Natural killer cell (primary cell): ENCODE measurements around the gene ZNF341. TPM values are rescaled to one million over a fixed set of nuclear protein-coding genes. Genes with fewer than 3 reads are reported as not detected.

Source experiments
- ATAC-seq, 3 donors: fragments of 150-1000 bp in 2 of 3; fragments of 200-7000 bp in 1 of 3; cut with Tn5 transposase; 1 replicate in 1 of 3; 2 replicates in 2 of 3; pipeline ENCODE4 v1.10.0; 2021; ENCODE audit warnings: mild to moderate bottlenecking in 2 of 3, moderate library complexity in 2 of 3
- DNase-seq, 2 donors: peaks; one replicate each; pipeline versions ENCODE4 v3.0.0 to v3.0.0-alpha.2; 2013 to 2021; ENCODE audit warnings: mixed read lengths in 1 of 2
- H3K27ac ChIP-seq: one replicate; pipeline ENCODE4 v1.5.1; 2013; ENCODE audit warnings: mild to moderate bottlenecking, low read length
- H3K27me3 ChIP-seq: one replicate; pipeline ENCODE4 v1.6.1; 2013; ENCODE audit warnings: low read length; ENCODE audit not compliant: control insufficient read depth, insufficient read depth
- H3K36me3 ChIP-seq: one replicate; pipeline ENCODE4 v1.6.1; 2013; ENCODE audit warnings: low read length; ENCODE audit not compliant: control insufficient read depth, insufficient read depth
- H3K4me1 ChIP-seq: one replicate; pipeline ENCODE4 v1.6.1; 2013; ENCODE audit warnings: low read length; ENCODE audit not compliant: control insufficient read depth, insufficient read depth
- H3K4me3 ChIP-seq: one replicate; pipeline ENCODE4 v1.5.1; 2013; ENCODE audit warnings: low read length
- H3K9me3 ChIP-seq: one replicate; pipeline ENCODE4 v1.6.1; 2013; ENCODE audit warnings: low read length; ENCODE audit not compliant: control insufficient read depth, insufficient read depth
- H3K27ac Mint-ChIP-seq, 2 donors: one replicate each; pipeline ENCODE4 v1.8.0; 2022; ENCODE audit warnings: mild to moderate bottlenecking in 2 of 2, mixed read lengths in 2 of 2, moderate library complexity in 1 of 2
- H3K27me3 Mint-ChIP-seq, 2 donors: one replicate each; pipeline ENCODE4 v1.8.0; 2022; ENCODE audit warnings: low read depth in 2 of 2, mixed read lengths in 2 of 2
- H3K36me3 Mint-ChIP-seq: one replicate; pipeline ENCODE4 v1.8.0; 2022; ENCODE audit warnings: mixed read lengths
- H3K4me1 Mint-ChIP-seq, 2 donors: one replicate each; pipeline ENCODE4 v1.8.0; 2022; ENCODE audit warnings: mixed read lengths in 2 of 2
- H3K4me3 Mint-ChIP-seq: one replicate; pipeline ENCODE4 v1.8.0; 2022; ENCODE audit warnings: mild to moderate bottlenecking, moderate library complexity, mixed read lengths
- H3K9me3 Mint-ChIP-seq, 2 donors: one replicate each; pipeline ENCODE4 v1.8.0; 2022; ENCODE audit warnings: mixed read lengths in 2 of 2
- CTCF ChIP-seq: fragments of 200-600 bp; IDR thresholded peaks from one replicate; pipeline ENCODE4 v1.8.0; 2022; ENCODE audit warnings: antibody characterized with exemption
- WGBS: methylation state at CpG from one replicate; pipeline ENCODE4 v1.1.7; 2013; ENCODE audit warnings: missing lambda C conversion rate; ENCODE audit not compliant: insufficient coverage; 5-methylcytosine and 5-hydroxymethylcytosine counted together
- intact Hi-C: fragments of 100-400 bp; cut with micrococcal nuclease; formaldehyde crosslinking; loops from one replicate; pipeline ENCODE4 v1.14.2; 2022
- total RNA-seq, 4 donors: library from RNA; stranded (reverse); fragments of 120-200 nt in 1 of 4; gene quantifications; one replicate each; pipeline versions ENCODE4 v1.2.3 to v1.2.4, GENCODE V29; 2013 to 2022

The ZNF341 gene
- total RNA-seq, 3 donors from 2014 or later (not counting 1 experiment from before 2014, with no cell fraction given), result 3.6 to 5.1 (median 4.3) TPM

DNA sequence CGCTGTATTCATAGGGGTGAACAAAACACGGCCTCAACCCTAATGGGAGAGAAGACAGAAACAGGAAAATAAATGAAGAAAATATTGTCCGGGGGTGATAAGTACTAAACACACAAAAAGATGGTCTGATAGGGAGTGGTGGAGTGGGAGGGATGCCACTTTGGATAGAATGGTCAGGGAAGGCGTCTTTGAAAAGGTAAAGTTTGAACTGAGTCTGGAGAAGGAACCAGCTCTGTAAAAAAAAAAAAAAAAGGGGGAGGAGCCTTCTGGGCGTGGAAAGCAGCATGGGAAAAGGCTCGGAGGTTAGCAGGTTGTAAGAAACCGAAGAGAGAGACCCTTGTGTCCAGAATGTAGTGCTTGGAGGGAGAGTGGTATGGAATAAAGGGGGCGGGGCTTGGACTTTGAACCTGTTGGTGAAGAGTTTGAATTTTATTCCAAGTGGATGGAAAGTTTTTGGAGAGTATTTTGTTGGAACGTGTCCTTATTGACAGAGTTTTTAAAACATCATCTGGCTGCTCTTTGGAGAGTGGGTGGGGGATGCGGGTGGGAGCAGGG is 81.2 kb downstream of the ZNF341 start:
- H3K4me1 ChIP-seq, result peaks cover 30% of the 10 kb centered on the region

GRCh38 chr20:33814238-33814712 is 82.5 kb downstream of the ZNF341 start:
- Histone ChIP-seq H3K4me1 (peaks cover 34% of the 10 kb centered on the region), H3K9me3 (no peaks in the 10 kb centered on the region), H3K27ac (no peak overlapping the region), H3K4me3 (no peak overlapping the region), H3K27me3 (no peaks in the 10 kb centered on the region), H3K36me3 (peaks cover 6% of the 10 kb centered on the region)
- Mint-ChIP-seq H3K27ac (peak overlapping the region; percentile 1 to 98), H3K9me3 (no peaks in the 10 kb centered on the region), H3K36me3 (no peaks in the 10 kb centered on the region), H3K27me3 (no peaks in the 10 kb centered on the region), H3K4me1 (peaks cover 57 to 69% of the 10 kb centered on the region in 2 donors), H3K4me3 (no peak overlapping the region)
- TF ChIP-seq CTCF, result no peak
- intact Hi-C loops, result loop anchor here (5.0 kb wide), 1 partner anchor 178 kb away; the partner anchor contains the start of gene RALY
- ATAC-seq, result no peak
- 66% methylated on average over 5 of the region's 5 CpGs for WGBS
- DNase-seq, result peak in 1 of 2 donors; percentile 21

More for the DNA sequence above, 81.2 kb downstream of the ZNF341 start:
- ATAC-seq (no peak), DNase-seq (peak in 1 of 2 donors; percentile 23)
- no peaks in the 10 kb centered on the region for H3K9me3 ChIP-seq
- H3K4me3 ChIP-seq, result peak overlapping the region; percentile 89
- Mint-ChIP-seq H3K27me3 (no peaks in the 10 kb centered on the region), H3K9me3 (no peaks in the 10 kb centered on the region), H3K4me1 (peaks cover 46 to 57% of the 10 kb centered on the region in 2 donors), H3K27ac (peak overlapping the region; percentile 93 to 98), H3K4me3 (peak overlapping the region; percentile 92), H3K36me3 (no peaks in the 10 kb centered on the region)
- H3K27ac ChIP-seq, result peak overlapping the region; percentile 54
- TF ChIP-seq CTCF, result no peak
- 56% methylated on average over 10 of the region's 10 CpGs for WGBS
- H3K27me3 ChIP-seq, result no peaks in the 10 kb centered on the region
- H3K36me3 ChIP-seq, result peaks cover 6% of the 10 kb centered on the region
- intact Hi-C loops, result loop anchor here (5.0 kb wide), 1 partner anchor 179 kb away; the partner anchor contains the start of gene RALY

GRCh38 chr20:33815671-33816070 is 83.9 kb downstream of the ZNF341 start:
- Histone ChIP-seq H3K27ac (no peak overlapping the region), H3K36me3 (peaks cover 6% of the 10 kb centered on the region), H3K4me1 (peaks cover 43% of the 10 kb centered on the region), H3K27me3 (no peaks in the 10 kb centered on the region), H3K4me3 (no peak overlapping the region), H3K9me3 (no peaks in the 10 kb centered on the region)
- intact Hi-C loops, result no loop called here
- DNase-seq (no peak), ATAC-seq (no peak)
- no peaks in the 10 kb centered on the region for H3K36me3 Mint-ChIP-seq
- H3K27me3 Mint-ChIP-seq, result no peaks in the 10 kb centered on the region
- H3K27ac Mint-ChIP-seq, result peak overlapping the region in 1 of 2 donors; percentile 3
- H3K9me3 Mint-ChIP-seq, result no peaks in the 10 kb centered on the region
- H3K4me3 Mint-ChIP-seq, result no peak overlapping the region
- peaks cover 69 to 83% of the 10 kb centered on the region in 2 donors for H3K4me1 Mint-ChIP-seq
- no peak for TF ChIP-seq CTCF
- 94% methylated on average over 3 of the region's 3 CpGs for WGBS

DNA sequence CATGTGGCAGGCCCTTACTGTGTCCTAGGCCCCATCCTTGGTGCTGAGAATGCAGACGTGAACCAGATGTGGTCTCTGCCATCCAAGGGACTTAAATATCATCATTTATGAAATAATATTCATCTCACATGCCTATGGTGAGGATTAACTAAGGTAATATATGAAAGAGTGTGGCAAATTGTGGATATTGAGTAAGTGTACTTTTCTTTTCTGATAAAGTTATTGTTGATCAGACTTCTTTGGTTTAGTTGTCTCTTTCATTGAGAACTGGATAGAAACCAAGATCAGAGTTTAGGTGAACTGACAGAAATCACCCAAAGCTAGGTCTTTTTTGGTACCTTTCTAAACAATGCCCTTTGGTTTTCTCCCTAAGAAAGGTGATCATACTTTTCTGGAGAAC is 84.4 kb downstream of the ZNF341 start:
- Mint-ChIP-seq H3K4me3 (no peak overlapping the region), H3K36me3 (no peaks in the 10 kb centered on the region), H3K27ac (peak overlapping the region; percentile 24 to 84), H3K4me1 (peaks cover 70 to 84% of the 10 kb centered on the region in 2 donors), H3K9me3 (no peaks in the 10 kb centered on the region), H3K27me3 (no peaks in the 10 kb centered on the region)
- Histone ChIP-seq H3K9me3 (no peaks in the 10 kb centered on the region), H3K36me3 (peaks cover 6% of the 10 kb centered on the region), H3K4me3 (no peak overlapping the region), H3K4me1 (peaks cover 40% of the 10 kb centered on the region), H3K27me3 (no peaks in the 10 kb centered on the region), H3K27ac (no peak overlapping the region)
- intact Hi-C loops, result no loop called here
- ATAC-seq (no peak), DNase-seq (no peak)
- whole genome bisulfite sequencing, result 71% methylated on average over 1 of the region's 1 CpG
- TF ChIP-seq CTCF, result no peak
